Fibroblast of gingiva (primary cell): ENCODE data around the gene LARP4B.

Experiments used
- DNase-seq: peaks from one replicate; pipeline ENCODE4 v3.0.0-alpha.2; 2011; ENCODE audit warnings: low read depth

The LARP4B gene

GRCh38 chr10:931326-932318 is at the start of gene LARP4B:
Gene LARP4B, minus strand, starts transcription at chr10:931705. Its CDS starts 45,984 bp downstream, at chr10:885721.
- peak; percentile 99 for DNase-seq

GRCh38 chr10:980468-981093 is 49.1 kb upstream of the LARP4B start:
- DNase-seq = no peak

GRCh38 chr10:978826-979421 is 47.4 kb upstream of the LARP4B start:
- DNase-seq = no peak

GRCh38 chr10:976316-976715 is 44.8 kb upstream of the LARP4B start:
- no peak for DNase-seq

- DNase-seq = no peak
These were observed 43.2 kb upstream of the LARP4B start for GRCh38 chr10:974785-975074.

GRCh38 chr10:974038-974784 is 42.7 kb upstream of the LARP4B start:
- no peak for DNase-seq

- no peak for DNase-seq
These were observed 41.3 kb upstream of the LARP4B start for GRCh38 chr10:972763-973162.

- DNase-seq = no peak
These were observed 40.1 kb upstream of the LARP4B start for GRCh38 chr10:971613-972012.

GRCh38 chr10:971150-971542 is 39.6 kb upstream of the LARP4B start:
- DNase-seq = peak; percentile 38

- peak; percentile 46 for DNase-seq
These were observed 39.0 kb upstream of the LARP4B start for GRCh38 chr10:970311-971149.

GRCh38 chr10:969473-970150 is 38.1 kb upstream of the LARP4B start:
- no peak for DNase-seq

GRCh38 chr10:968546-969199 is 37.2 kb upstream of the LARP4B start:
- DNase-seq = no peak

GRCh38 chr10:966466-967235 is 35.1 kb upstream of the LARP4B start:
- no peak for DNase-seq

- DNase-seq = no peak
These were observed 33.5 kb upstream of the LARP4B start for GRCh38 chr10:964988-965417.

GRCh38 chr10:964321-964987 is 32.9 kb upstream of the LARP4B start:
- DNase-seq = peak; percentile 69

GRCh38 chr10:963655-964054 is 32.1 kb upstream of the LARP4B start:
- no peak for DNase-seq

- no peak for DNase-seq
These were observed 31.7 kb upstream of the LARP4B start for GRCh38 chr10:963186-963585.

GRCh38 chr10:962342-962741 is 30.8 kb upstream of the LARP4B start:
- no peak for DNase-seq

GRCh38 chr10:958856-959255 is 27.4 kb upstream of the LARP4B start:
- no peak for DNase-seq
